ENCODE data around the gene B3GNT4. TPM values are rescaled to one million over a fixed set of nuclear protein-coding genes. Genes with fewer than 3 reads are reported as not detected.

B3GNT4 gene
- total and polyA plus RNA-seq, 2 of the 8 experiments (the other 6 are each of a cell fraction or from before 2014, with no cell fraction given) = 1.1 to 1.4 TPM

DNA sequence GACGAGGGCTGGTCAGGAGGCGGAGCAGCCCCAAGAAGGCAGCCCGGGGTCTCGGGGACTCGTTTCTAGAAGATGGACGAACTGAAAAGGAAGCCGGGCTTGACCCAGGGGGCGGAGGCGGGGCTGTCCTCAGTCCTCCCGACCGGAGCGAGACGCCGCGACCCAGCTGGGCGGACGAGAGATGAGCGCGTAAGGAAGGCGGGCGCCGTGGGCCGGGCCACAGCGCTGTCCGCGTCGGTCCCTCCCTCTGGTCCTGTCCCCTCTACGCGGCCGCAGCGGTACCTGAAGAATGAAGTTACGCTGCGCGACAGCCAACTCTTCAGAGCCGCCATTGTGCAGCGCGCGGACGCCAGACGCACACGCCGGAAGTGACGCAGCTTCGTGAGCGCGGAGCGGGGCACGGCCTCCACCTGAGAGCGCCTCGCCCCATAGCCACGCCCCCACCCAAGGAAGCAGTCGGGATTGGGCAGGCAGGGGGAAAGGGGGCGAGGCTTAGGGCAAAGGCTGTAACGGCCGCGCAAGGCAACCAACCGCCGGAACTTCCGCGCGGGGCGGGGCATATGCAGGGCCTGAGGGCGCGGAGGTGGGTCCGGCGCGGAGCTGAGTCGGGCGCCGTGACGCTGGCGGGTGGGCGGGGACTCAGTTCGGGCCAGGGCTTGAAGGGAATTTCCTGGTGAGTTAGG, 22.3 kb downstream of the B3GNT4 start, which contains the start of gene DIABLO (continued):
- TF ChIP-seq EP300 (IDR thresholded peaks at IDR 0.05; ENCODE audit: borderline replicate concordance in 1 of 2, low read depth in 2 of 2, low read length in 2 of 2) (no peak), KDM4A (IDR thresholded peaks at IDR 0.05; ENCODE audit: low read depth, low read length, severe bottlenecking) (no peak), HDAC6 (IDR thresholded peaks at IDR 0.05; ENCODE audit: low read depth, low read length) (no peak), ASH2L (IDR thresholded peaks at IDR 0.05; ENCODE audit: low read length) (peak; percentile 82), RAD21 (IDR thresholded peaks at IDR 0.05 in 1 of 2, conservative IDR thresholded peaks at IDR 0.05 in 1 of 2; ENCODE audit: low read depth in 2 of 2, low read length in 2 of 2) (no peak), TCF12 (IDR thresholded peaks at IDR 0.05; ENCODE audit: low read depth, low read length) (no peak), TAF1 (IDR thresholded peaks at IDR 0.05; ENCODE audit: low read depth, low read length) (peak; percentile 94), SP1 (IDR thresholded peaks at IDR 0.05; ENCODE audit: low read depth, low read length) (peak; percentile 59; the same call in 1 of the 2 replicates), JUND (IDR thresholded peaks at IDR 0.05; ENCODE audit: low read length) (no peak), RNF2 (IDR thresholded peaks at IDR 0.05; ENCODE audit: borderline replicate concordance, low read depth, low read length, missing control alignments, poor library complexity, severe bottlenecking) (no peak), SP4 (IDR thresholded peaks at IDR 0.05; ENCODE audit: low read length) (0 out of 2 replicates have a peak, but pooled peaks have one; percentile 31), POLR2AphosphoS5 (IDR thresholded peaks at IDR 0.05; ENCODE audit: low read depth, low read length) (peak; percentile 98), SRF (IDR thresholded peaks at IDR 0.05; ENCODE audit: low read depth, low read length) (0 out of 2 replicates have a peak, but pooled peaks have one; percentile 22), TAF7 (optimal IDR thresholded peaks at IDR 0.05; ENCODE audit: borderline replicate concordance, low read depth, low read length) (peak; percentile 90), KDM5A (IDR thresholded peaks at IDR 0.05; ENCODE audit: low read length) (peak; percentile 92), BRCA1 (IDR thresholded peaks at IDR 0.05; ENCODE audit: low read depth, low read length) (no peak)
- TF ChIP-seq, protein P1, sequence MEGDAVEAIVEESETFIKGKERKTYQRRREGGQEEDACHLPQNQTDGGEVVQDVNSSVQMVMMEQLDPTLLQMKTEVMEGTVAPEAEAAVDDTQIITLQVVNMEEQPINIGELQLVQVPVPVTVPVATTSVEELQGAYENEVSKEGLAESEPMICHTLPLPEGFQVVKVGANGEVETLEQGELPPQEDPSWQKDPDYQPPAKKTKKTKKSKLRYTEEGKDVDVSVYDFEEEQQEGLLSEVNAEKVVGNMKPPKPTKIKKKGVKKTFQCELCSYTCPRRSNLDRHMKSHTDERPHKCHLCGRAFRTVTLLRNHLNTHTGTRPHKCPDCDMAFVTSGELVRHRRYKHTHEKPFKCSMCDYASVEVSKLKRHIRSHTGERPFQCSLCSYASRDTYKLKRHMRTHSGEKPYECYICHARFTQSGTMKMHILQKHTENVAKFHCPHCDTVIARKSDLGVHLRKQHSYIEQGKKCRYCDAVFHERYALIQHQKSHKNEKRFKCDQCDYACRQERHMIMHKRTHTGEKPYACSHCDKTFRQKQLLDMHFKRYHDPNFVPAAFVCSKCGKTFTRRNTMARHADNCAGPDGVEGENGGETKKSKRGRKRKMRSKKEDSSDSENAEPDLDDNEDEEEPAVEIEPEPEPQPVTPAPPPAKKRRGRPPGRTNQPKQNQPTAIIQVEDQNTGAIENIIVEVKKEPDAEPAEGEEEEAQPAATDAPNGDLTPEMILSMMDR (IDR thresholded peaks at IDR 0.05; ENCODE audit: control extremely low read depth in 1 of 3, insufficient read depth in 1 of 3, low read depth in 1 of 3, low read length in 3 of 3) = no peak
- TF ChIP-seq, protein P2, sequence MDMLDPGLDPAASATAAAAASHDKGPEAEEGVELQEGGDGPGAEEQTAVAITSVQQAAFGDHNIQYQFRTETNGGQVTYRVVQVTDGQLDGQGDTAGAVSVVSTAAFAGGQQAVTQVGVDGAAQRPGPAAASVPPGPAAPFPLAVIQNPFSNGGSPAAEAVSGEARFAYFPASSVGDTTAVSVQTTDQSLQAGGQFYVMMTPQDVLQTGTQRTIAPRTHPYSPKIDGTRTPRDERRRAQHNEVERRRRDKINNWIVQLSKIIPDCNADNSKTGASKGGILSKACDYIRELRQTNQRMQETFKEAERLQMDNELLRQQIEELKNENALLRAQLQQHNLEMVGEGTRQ (IDR thresholded peaks at IDR 0.05; ENCODE audit: low read length) = 0 out of 2 replicates have a peak, but pooled peaks have one; percentile 2
- TF ChIP-seq, protein P3, sequence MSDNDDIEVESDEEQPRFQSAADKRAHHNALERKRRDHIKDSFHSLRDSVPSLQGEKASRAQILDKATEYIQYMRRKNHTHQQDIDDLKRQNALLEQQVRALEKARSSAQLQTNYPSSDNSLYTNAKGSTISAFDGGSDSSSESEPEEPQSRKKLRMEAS (IDR thresholded peaks at IDR 0.05) = peak; percentile 79; the same call in 1 of the 2 replicates

All from H1 (cell line).